GM19438 (cell line): ENCODE data around the gene RPS6KA1.
"Not testable (repeated sequence)": the region's sequence is repeated elsewhere in the genome, so short reads cannot be mapped to it uniquely, and the experiment has no call there.

Source experiments
- ATAC-seq: cut with Tn5 transposase; IDR thresholded peaks from one replicate; pipeline ENCODE4 v1.9.1; 2021; ENCODE audit warnings: low read depth; ENCODE audit not compliant: unreplicated experiment

Gene RPS6KA1

GRCh38 chr1:26585471-26585870 lies 55.9 kb downstream of the RPS6KA1 start:
- ATAC-seq: no peak

DNA sequence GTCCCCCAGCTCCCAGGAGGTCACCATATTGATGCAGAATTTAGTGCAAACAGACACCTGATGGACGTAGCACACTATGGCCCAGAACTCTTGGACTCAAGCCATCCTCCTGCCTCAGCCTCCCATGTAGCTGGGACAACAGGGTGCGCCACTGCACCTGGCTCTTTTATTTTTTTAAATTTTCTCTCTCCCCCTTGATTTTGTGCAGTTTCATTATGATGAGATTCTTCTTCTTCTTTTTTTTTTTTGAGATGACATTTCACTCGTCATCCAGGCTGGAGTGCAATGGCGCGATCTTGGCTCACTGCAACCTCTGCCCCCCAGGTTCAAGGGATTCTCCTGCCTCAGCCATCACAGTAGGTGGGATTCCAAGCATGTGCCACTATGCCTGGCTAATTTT lies 63.8 kb downstream of the RPS6KA1 start:
- no peak for ATAC-seq

DNA sequence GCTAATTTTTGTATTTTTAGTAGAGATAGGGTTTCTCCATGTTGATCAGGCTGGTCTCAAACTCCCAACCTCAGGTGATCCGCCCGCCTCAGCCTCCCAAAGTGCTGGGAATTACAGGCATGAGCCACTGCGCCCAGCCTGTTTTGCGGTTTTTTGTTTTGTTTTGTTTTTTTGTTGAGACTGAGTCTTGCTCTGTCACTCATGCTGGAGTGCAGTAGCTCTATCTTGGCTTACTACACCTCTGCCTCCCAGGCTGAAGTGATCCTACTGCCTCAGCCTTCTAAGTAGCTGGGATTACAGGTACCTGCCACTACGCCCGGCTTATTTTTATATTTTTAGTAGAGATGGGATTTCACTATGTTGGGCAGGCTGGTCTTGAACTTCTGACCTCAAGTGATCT lies 65.0 kb downstream of the RPS6KA1 start:
- not testable (repeated sequence) for ATAC-seq

- ATAC-seq: no peak
Measured at GRCh38 chr1:26597629-26598039, 68.1 kb downstream of the RPS6KA1 start.

GRCh38 chr1:26598890-26599289 lies 69.3 kb downstream of the RPS6KA1 start:
- ATAC-seq: no peak

GRCh38 chr1:26602378-26602959 lies 72.9 kb downstream of the RPS6KA1 start:
- no peak for ATAC-seq

GRCh38 chr1:26603856-26604255 lies 74.3 kb downstream of the RPS6KA1 start:
- no peak for ATAC-seq

DNA sequence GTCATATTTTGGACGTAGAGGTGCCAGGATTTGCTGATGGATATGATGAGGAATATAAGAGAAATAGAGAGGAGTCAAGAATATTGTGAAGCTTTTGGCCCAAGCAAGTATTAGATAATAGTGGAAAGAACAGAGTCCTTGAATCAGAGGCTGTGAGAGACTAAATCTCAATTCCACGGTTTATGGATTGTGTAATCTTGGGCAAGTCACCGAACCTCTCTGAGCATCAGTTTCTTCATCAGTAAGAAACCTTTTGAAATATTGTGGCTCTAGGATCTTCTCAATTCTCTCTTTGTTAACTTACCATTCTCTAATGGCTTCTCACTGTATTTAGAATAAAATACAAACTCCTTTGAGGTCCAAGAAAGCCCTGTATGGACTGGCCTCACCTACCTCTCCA lies 77.6 kb downstream of the RPS6KA1 start:
- ATAC-seq: no peak

- no peak for ATAC-seq
Measured at GRCh38 chr1:26608895-26609294, 79.3 kb downstream of the RPS6KA1 start.

DNA sequence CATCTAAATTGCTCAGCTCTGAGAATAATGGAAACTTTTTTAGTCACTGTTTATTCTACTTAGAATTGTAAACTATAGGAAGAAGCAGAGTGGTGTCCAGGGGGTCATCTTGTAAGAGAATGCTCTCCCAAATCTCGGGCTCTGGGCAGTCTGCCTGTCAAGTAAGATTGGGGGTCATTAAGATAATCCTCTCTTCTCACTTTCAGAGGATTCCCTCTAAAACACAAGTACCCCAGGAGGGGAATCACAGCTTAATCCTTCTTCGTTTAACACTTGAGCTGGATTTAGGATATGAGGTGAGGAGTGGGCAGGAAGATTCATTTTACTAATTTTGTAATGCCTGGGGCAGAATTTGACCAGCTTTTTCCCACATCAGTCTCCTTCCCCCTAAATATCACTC lies 81.2 kb downstream of the RPS6KA1 start:
- ATAC-seq: no peak

- ATAC-seq: not testable (repeated sequence)
Measured at GRCh38 chr1:26612627-26613026, 83.1 kb downstream of the RPS6KA1 start.

DNA sequence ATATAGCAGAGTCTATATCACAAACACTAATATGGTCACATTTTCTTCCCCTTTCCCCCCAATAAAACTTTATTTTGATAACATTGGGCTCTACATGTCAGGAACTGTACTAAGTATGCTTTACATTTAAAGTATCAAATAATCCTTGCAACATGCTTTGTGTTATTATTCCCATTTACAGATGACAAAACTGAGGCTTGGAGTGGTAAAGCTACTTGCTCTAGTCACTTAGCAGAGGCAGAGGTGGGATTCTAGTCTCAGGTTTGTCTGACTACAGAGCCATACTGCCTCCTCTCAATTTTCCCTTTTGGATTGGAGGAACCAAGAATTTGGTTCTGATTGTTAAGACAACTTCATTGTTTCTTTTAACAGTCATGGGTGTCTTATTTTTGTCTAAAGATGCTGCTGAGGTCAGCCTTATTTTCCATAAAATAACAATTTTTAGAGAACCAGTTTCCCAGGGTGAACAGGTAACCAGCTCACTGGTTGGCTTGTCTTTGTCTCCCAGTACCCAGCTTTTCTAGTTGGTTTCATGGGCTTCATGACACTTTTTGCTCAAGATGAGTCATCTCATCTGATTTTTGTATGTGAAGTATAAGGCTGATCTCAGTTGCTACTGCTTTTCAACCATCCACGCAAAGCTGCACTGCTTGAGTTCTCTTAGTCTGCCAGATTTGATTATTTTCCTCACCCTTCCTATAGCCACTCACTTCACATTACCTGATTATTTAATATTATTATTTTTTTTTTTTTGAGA lies 85.3 kb downstream of the RPS6KA1 start:
- no peak for ATAC-seq

- ATAC-seq: no peak
Measured at GRCh38 chr1:26616881-26617280, 87.3 kb downstream of the RPS6KA1 start.

GRCh38 chr1:26618561-26618960 lies 89.0 kb downstream of the RPS6KA1 start:
- ATAC-seq: no peak
